PC-9 (cell line): ENCODE measurements around the gene ASB10. TPM values are rescaled to one million over a fixed set of nuclear protein-coding genes. Genes with fewer than 3 reads are reported as not detected.

Experiments
- BruUV-seq: library from RNA; stranded (reverse); fragments of 400-500 nt; replicated peaks from 2 replicates; lab custom pipeline; 2021; lab: Mats Ljungman, UMichigan
- CTCF ChIA-PET: fragments of 300-600 bp; sonication (Branson Sonifier 250); formaldehyde crosslinking; loops from one replicate; lab custom pipeline; 2022; ENCODE audit warnings: antibody characterized with exemption; lab: Charles Lee
- POLR2A ChIA-PET: fragments of 300-600 bp; sonication (Branson Sonifier 250); formaldehyde crosslinking; loops from one replicate; lab custom pipeline; 2022; ENCODE audit warnings: antibody characterized with exemption; ENCODE audit not compliant: unreplicated experiment; lab: Charles Lee
- DNase-seq, 2 experiments: peaks; one replicate each; pipeline versions ENCODE4 v3.0.0 to v3.0.0-alpha.2; 2015 to 2022; ENCODE audit warnings: mixed read lengths in 1 of 2
- H2AFZ ChIP-seq: fragments of 200-600 bp; sonication (generic); 2 replicates; pipeline ENCODE4 v1.8.1; 2017; ENCODE audit warnings: antibody characterized with exemption
- H3F3A ChIP-seq: fragments of 200-600 bp; sonication (generic); 2 replicates; pipeline ENCODE4 v1.8.1; 2017; ENCODE audit warnings: antibody characterized with exemption, mild to moderate bottlenecking, low read depth; ENCODE audit not compliant: insufficient read depth
- H3K27ac ChIP-seq: fragments of 200-600 bp; sonication (generic); 2 replicates; pipeline ENCODE4 v1.6.1; 2016; ENCODE audit warnings: mixed run types
- H3K27me3 ChIP-seq: fragments of 200-600 bp; sonication (generic); 2 replicates; pipeline ENCODE4 v1.6.1; 2016; ENCODE audit warnings: low read depth, mixed run types; ENCODE audit not compliant: insufficient read depth
- H3K36me3 ChIP-seq: fragments of 200-600 bp; sonication (generic); 2 replicates; pipeline ENCODE4 v1.6.1; 2016; ENCODE audit warnings: low read depth, mixed run types
- H3K4me1 ChIP-seq: fragments of 200-600 bp; sonication (generic); replicated peaks from 2 replicates; pipeline ENCODE4 v1.6.1; 2016; ENCODE audit warnings: mixed run types; ENCODE audit not compliant: insufficient read depth
- H3K4me2 ChIP-seq: fragments of 200-600 bp; sonication (generic); 2 replicates; pipeline ENCODE4 v1.6.1; 2017; ENCODE audit warnings: mixed run types
- H3K4me3 ChIP-seq: fragments of 200-600 bp; sonication (generic); 2 replicates; pipeline ENCODE4 v1.6.1; 2016; ENCODE audit warnings: mixed run types
- H3K79me2 ChIP-seq: fragments of 200-600 bp; sonication (generic); 2 replicates; pipeline ENCODE4 v1.6.1; 2017; ENCODE audit warnings: low read depth, mixed run types
- H3K9me2 ChIP-seq: fragments of 200-600 bp; sonication (generic); 2 replicates; pipeline ENCODE4 v1.8.1; 2017; ENCODE audit warnings: mild to moderate bottlenecking; ENCODE audit not compliant: insufficient read depth
- H3K9me3 ChIP-seq: fragments of 200-600 bp; sonication (generic); 2 replicates; pipeline ENCODE4 v1.8.1; 2016; ENCODE audit warnings: low read depth; ENCODE audit not compliant: insufficient read depth
- H4K20me1 ChIP-seq: fragments of 200-600 bp; sonication (generic); 2 replicates; pipeline ENCODE4 v1.8.1; 2017; ENCODE audit not compliant: insufficient read depth
- CTCF ChIP-seq: fragments of 200-600 bp; sonication (generic); conservative IDR thresholded peaks from 2 replicates; pipeline ENCODE4 v1.6.1; 2017; ENCODE audit warnings: mixed run types, antibody characterized with exemption, mild to moderate bottlenecking, moderate library complexity
- EZH2 ChIP-seq: fragments of 200-600 bp; sonication (generic); IDR thresholded peaks from 2 replicates; pipeline ENCODE4 v1.8.0; 2017; ENCODE audit warnings: antibody characterized with exemption, low read depth
- intact Hi-C: fragments of 100-400 bp; cut with micrococcal nuclease; formaldehyde crosslinking; loops from one replicate; pipeline ENCODE4 v1.10.0; 2022; ENCODE audit not compliant: unreplicated experiment
- total RNA-seq: library from RNA; stranded (reverse); gene quantifications from 2 replicates; pipeline ENCODE4 v1.2.3, GENCODE V29; 2021

Gene ASB10
- total RNA-seq, 1 experiment from 2014 or later: not detected

- TF ChIP-seq CTCF (no peak), EZH2 (no peak)
- no peaks in the 10 kb centered on the region for H4K20me1 ChIP-seq
- H3K4me2 ChIP-seq: no peak overlapping the region
- intact Hi-C loops: no loop called here
- no peaks in the 10 kb centered on the region for H3K4me1 ChIP-seq
- H3K4me3 ChIP-seq: no peak overlapping the region
- CTCF ChIA-PET: no interaction called here
- H3K36me3 ChIP-seq: peaks cover 26% of the 10 kb centered on the region
- no peak overlapping the region for H2AFZ ChIP-seq
- no peaks in the 10 kb centered on the region for H3K27me3 ChIP-seq
- no peak for DNase-seq
- H3K27ac ChIP-seq: no peak overlapping the region
- peaks cover 21% of the 10 kb centered on the region for H3F3A ChIP-seq
- H3K9me2 ChIP-seq: no peaks in the 10 kb centered on the region
- no TSS peak for BruUV-seq
- no peaks in the 10 kb centered on the region for H3K9me3 ChIP-seq
- POLR2A ChIA-PET: no interaction called here
- no peaks in the 10 kb centered on the region for H3K79me2 ChIP-seq
Measured at GRCh38 chr7:151213826-151214225, 26.8 kb upstream of the ASB10 start.

GRCh38 chr7:151212626-151213025, 25.6 kb upstream of the ASB10 start:
- BruUV-seq: TSS peak; percentile 6
- ChIA-PET POLR2A (no interaction called here), CTCF (no interaction called here)

GRCh38 chr7:151211155-151211772, 24.2 kb upstream of the ASB10 start:
- Histone ChIP-seq H3K79me2 (no peaks in the 10 kb centered on the region), H4K20me1 (no peaks in the 10 kb centered on the region), H3K36me3 (peaks cover 15% of the 10 kb centered on the region; the same call in 1 of the 2 replicates), H3K27ac (no peak overlapping the region), H3K4me2 (no peak overlapping the region), H3K27me3 (peaks cover 21% of the 10 kb centered on the region), H3K4me1 (no peaks in the 10 kb centered on the region), H3F3A (peaks cover 21% of the 10 kb centered on the region), H3K4me3 (no peak overlapping the region), H3K9me2 (no peaks in the 10 kb centered on the region), H2AFZ (no peak overlapping the region), H3K9me3 (no peaks in the 10 kb centered on the region)
- TF ChIP-seq CTCF: no peak
- TF ChIP-seq EZH2: no peak
- no peak for DNase-seq
- intact Hi-C loops: no loop called here
- POLR2A ChIA-PET: no interaction called here
- no TSS peak for BruUV-seq
- CTCF ChIA-PET: no interaction called here

More at GRCh38 chr7:151212626-151213025, 25.6 kb upstream of the ASB10 start:
- TF ChIP-seq EZH2 (no peak), CTCF (no peak)
- no peaks in the 10 kb centered on the region for H3K4me1 ChIP-seq
- H3K27me3 ChIP-seq: peaks cover 7% of the 10 kb centered on the region
- peak in 1 of 2 experiments; percentile 12 for DNase-seq
- peaks cover 25% of the 10 kb centered on the region for H3K36me3 ChIP-seq
- no peak overlapping the region for H3K27ac ChIP-seq
- no peak overlapping the region for H3K4me2 ChIP-seq
- H4K20me1 ChIP-seq: no peaks in the 10 kb centered on the region
- H3K4me3 ChIP-seq: no peak overlapping the region
- intact Hi-C loops: no loop called here
- no peaks in the 10 kb centered on the region for H3K9me2 ChIP-seq
- H3F3A ChIP-seq: peaks cover 21% of the 10 kb centered on the region
- H3K9me3 ChIP-seq: no peaks in the 10 kb centered on the region
- H3K79me2 ChIP-seq: no peaks in the 10 kb centered on the region
- no peak overlapping the region for H2AFZ ChIP-seq
